ENCODE measurements around the gene SRRM4.

SRRM4 gene

DNA sequence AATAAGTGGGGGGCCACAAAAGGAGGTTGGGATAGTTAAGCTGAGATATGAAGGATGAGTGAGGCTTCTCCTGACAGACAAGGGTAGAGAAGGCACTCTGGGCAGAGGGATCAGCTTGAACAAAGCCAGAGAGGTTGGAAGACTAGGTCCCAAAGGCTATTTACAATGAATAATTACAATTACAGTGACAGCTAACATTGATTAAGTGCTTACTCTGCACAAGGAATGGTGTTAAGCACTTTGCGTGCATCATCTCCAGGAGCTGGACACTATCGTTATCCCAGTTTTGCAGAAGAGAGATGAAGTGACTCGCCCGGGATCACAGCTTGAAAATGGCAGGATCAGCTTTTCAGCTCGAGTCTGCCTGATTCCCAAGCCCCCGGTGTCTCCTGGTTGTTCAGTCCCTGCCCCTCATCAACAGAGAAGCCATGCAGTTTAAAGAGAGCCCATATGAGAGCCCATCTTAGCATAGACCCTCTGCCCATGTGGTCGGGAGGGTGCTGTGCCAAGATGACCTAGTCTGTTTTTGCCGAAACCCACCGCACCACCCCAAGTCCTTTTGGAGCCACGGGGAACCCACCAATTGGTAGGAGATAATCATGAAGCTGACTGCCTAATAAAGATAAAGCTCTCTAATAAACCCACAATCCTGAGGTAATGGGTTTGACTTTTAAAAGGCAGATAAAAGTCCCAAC lies 107.5 kb downstream of the SRRM4 start:
- H3K36me3 ChIP-seq (replicated peaks) = no peaks in the 10 kb centered on the region
- in situ Hi-C loops (cut with HindIII; ENCODE audit: low pct_ligation_motif_present, low sequenced_read_pairs) = no loop called here
- no peaks in the 10 kb centered on the region for H3K27me3 ChIP-seq (replicated peaks)
- DNase-seq = no peak
- H3K4me3 ChIP-seq (ENCODE audit: low read depth, low read length) = no peak overlapping the region
- H3K27ac ChIP-seq = no peak overlapping the region
- TF ChIP-seq CTCF (IDR thresholded peaks at IDR 0.05; ENCODE audit: low read depth, low read length, missing control alignments) = no peak

DNA sequence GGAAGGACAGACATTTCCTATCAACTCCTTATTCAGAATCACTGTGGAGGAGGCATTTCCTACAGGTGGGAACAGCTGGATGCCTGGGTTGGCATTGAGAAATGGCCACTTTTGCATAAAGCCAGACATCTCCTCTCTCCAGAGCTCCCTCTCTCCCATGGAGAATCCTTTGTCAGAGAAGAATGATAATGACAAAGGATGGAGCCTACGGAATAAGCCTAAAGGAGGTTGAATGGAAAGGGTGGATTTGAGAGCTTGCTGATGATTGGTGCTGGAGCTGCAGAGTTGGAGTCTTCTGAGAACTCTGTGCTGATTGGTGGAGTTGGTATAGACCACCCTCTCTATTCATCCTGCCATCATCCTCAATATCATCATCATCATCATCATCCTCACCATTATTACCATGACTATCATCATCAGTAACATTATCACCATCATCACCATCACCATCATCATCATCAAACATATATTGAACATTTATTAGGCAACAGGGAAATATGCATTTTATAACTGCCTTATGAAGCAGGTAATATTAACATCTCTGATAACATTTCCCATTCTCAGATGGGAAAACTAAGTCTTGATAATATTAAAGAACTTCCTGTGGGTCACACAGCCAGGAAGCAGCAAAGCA lies 108.2 kb downstream of the SRRM4 start:
- H3K27me3 ChIP-seq (replicated peaks) = no peaks in the 10 kb centered on the region
- H3K4me3 ChIP-seq (ENCODE audit: low read depth, low read length) = no peak overlapping the region
- no peak for TF ChIP-seq CTCF (IDR thresholded peaks at IDR 0.05; ENCODE audit: low read depth, low read length, missing control alignments)
- H3K36me3 ChIP-seq (replicated peaks) = no peaks in the 10 kb centered on the region
- no peak for DNase-seq
- no peak overlapping the region for H3K27ac ChIP-seq
- in situ Hi-C loops (cut with HindIII; ENCODE audit: low pct_ligation_motif_present, low sequenced_read_pairs) = no loop called here

DNA sequence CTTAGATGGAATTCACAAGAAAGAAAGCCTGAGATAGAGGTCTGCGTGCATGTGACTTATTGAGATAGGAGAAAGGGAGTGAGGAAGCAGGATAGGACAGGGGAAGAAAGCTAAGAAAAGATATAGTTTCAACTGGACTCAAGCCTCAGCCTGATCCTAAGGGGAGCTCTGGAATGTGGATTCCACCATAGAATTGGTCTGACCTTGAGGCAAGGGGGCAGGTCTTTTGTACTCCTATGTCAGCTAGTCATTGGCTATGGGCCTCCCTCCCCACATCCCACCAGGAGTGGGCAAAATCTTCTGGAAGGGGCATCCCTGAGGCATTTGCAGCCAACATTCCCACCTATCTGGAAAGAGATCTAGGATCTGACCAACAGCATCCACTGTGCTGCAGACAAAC lies 108.9 kb downstream of the SRRM4 start:
- in situ Hi-C loops (cut with HindIII; ENCODE audit: low pct_ligation_motif_present, low sequenced_read_pairs) = no loop called here

DNA sequence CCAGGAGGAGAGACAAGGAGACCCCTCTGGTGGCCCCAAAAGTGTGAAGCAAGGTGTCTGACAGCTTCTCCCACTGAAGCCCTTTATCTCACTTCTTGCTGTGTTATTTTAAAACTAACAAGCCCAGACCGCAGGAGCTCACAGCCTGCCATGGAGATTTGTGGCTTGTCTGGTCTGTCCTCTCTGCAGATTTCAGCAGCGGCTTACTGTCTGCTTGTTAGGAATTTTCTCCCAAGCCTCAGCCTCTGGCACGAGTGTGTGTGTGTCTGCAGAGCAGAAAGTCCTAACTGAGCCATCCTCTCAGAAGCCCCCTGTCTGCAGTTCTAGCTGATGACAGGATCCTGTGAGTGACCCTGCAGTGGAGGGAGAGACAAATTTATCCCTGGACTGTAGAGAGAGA lies 109.5 kb downstream of the SRRM4 start:
- no peak overlapping the region for H3K4me3 ChIP-seq (ENCODE audit: low read depth, low read length)
- H3K27me3 ChIP-seq (replicated peaks) = no peaks in the 10 kb centered on the region
- H3K36me3 ChIP-seq (replicated peaks) = no peaks in the 10 kb centered on the region
- in situ Hi-C loops (cut with HindIII; ENCODE audit: low pct_ligation_motif_present, low sequenced_read_pairs) = no loop called here
- H3K27ac ChIP-seq = no peak overlapping the region
- TF ChIP-seq CTCF (IDR thresholded peaks at IDR 0.05; ENCODE audit: low read depth, low read length, missing control alignments) = no peak
- no peak for DNase-seq

More for the DNA sequence above, 108.9 kb downstream of the SRRM4 start:
- H3K4me3 ChIP-seq (ENCODE audit: low read depth, low read length) = no peak overlapping the region
- no peak for DNase-seq
- no peaks in the 10 kb centered on the region for H3K27me3 ChIP-seq (replicated peaks)
- TF ChIP-seq CTCF (IDR thresholded peaks at IDR 0.05; ENCODE audit: low read depth, low read length, missing control alignments) = no peak
- H3K27ac ChIP-seq = no peak overlapping the region
- no peaks in the 10 kb centered on the region for H3K36me3 ChIP-seq (replicated peaks)

DNA sequence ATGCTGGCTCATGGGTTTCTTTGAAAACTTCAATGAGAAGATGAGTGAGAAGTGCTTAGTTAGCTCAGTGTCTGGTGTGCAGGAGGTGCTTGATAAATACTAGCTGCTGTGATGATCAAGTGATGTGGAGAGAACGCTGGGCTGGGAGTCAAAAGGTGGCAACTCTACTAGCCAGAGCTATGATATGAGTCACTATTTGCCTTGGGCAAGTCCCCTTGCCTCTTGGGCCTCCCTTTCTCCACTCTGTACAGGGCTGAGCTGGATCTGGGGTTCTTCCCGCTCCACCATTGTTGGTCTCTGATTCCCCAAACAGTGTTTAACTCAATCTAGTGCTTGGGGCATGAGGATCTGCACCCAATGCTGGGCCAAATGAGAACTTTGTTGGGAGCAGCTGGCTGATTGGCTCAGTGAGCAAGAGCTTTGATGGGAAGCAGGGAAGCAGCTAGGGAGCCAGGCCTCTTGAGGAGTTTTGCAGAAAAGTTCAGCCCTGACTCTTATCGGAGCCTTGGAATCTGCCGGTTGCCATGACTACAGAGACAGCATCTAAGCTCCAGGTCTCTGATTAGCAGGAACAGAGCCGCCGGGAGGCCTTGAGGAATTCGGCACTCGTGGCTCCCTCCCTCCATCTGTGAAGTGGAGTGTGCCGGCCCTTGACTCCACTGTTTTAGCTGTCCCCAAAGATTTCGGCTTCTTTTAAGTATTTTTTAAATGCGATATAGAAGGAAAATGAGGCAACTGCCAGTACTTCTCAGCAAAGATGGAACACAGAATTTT lies 115.3 kb downstream of the SRRM4 start:
- no peak for TF ChIP-seq CTCF (IDR thresholded peaks at IDR 0.05; ENCODE audit: low read depth, low read length, missing control alignments)
- Histone ChIP-seq H3K27me3 (replicated peaks) (no peaks in the 10 kb centered on the region), H3K36me3 (replicated peaks) (no peaks in the 10 kb centered on the region), H3K4me3 (ENCODE audit: low read depth, low read length) (no peak overlapping the region), H3K27ac (no peak overlapping the region)
- in situ Hi-C loops (cut with HindIII; ENCODE audit: low pct_ligation_motif_present, low sequenced_read_pairs) = no loop called here
- DNase-seq = no peak
